ENCODE results near the gene FBXO36. TPM values are rescaled to one million over a fixed set of nuclear protein-coding genes. Genes with fewer than 3 reads are reported as not detected.

Gene FBXO36
- polyA plus RNA-seq, 4 donors, result 1.2 to 2.3 (median 1.6) TPM

DNA sequence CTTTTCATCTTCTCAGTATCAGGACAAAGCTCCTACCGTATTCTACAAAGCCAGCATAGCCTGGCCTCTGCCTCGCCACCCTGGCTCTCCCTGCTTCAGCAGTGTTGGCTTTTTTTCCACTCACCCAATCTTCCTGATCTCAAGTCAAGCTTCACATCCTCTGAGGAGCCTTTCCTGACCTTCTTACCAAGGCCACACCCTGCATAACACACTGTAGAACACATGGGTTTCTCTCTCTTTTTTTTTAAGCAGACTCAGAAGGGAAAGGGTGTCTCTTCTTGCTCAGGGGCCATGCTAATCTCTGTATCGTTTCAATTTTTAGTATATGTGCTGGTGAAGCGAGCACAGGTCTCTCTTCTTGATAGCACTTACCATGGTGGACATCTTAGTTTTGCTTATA is 15.2 kb downstream of the FBXO36 start:
- WGBS, 3 donors, result 90 to 93% (median 92%) methylated on average over 4 of the region's 4 CpGs
- Histone ChIP-seq H3K36me3 (ENCODE audit: control insufficient read depth in 3 of 3, insufficient read depth in 2 of 3, low read depth in 1 of 3, low read length in 3 of 3) (peaks cover 0 to 9% (median 0%) of the 10 kb centered on the region in 3 donors), H3K27me3 (ENCODE audit: control insufficient read depth in 3 of 3, insufficient read depth in 3 of 3, low read length in 3 of 3) (no peaks in the 10 kb centered on the region), H3K9me3 (ENCODE audit: control insufficient read depth in 2 of 2, insufficient read depth in 1 of 2, low read depth in 1 of 2, low read length in 1 of 2) (peaks cover 0 to 11% of the 10 kb centered on the region in 2 donors), H3K4me3 (ENCODE audit: low read depth in 1 of 3, low read length in 3 of 3) (no peak overlapping the region), H3K27ac (ENCODE audit: low read depth in 1 of 3, low read length in 2 of 3) (no peak overlapping the region), H3K4me1 (ENCODE audit: control insufficient read depth in 3 of 3, insufficient read depth in 2 of 3, low read depth in 1 of 3, low read length in 2 of 3) (no peaks in the 10 kb centered on the region)
- FAIRE-seq, result no peak
- no peak for DNase-seq

DNA sequence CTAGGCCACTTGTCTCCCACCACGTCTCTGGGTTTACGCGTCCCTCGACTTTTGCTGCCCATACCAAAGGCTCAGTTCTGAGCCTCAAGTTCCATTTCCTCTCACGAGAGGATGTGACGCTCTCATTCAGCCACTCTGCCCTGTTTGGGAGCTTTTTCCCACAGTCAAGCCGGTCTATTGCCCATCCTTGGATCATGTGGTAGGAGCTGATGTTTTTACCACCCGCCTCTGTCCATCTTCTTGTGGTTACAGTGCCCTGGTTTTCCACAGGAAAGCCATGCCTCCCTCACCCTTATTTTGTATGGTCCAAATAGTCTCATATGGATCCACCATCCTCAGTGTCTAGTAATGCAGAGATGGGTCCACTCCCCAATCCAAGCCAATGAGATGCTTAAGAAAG is 20.4 kb downstream of the FBXO36 start:
- WGBS, 3 donors, result 94 to 99% (median 95%) methylated on average over 8 of the region's 8 CpGs
- H3K27me3 ChIP-seq (ENCODE audit: control insufficient read depth in 3 of 3, insufficient read depth in 3 of 3, low read length in 3 of 3), result no peaks in the 10 kb centered on the region
- H3K4me1 ChIP-seq (ENCODE audit: control insufficient read depth in 3 of 3, insufficient read depth in 2 of 3, low read depth in 1 of 3, low read length in 2 of 3), result no peaks in the 10 kb centered on the region
- DNase-seq (no peak), FAIRE-seq (no peak)
- H3K9me3 ChIP-seq (ENCODE audit: control insufficient read depth in 2 of 2, insufficient read depth in 1 of 2, low read depth in 1 of 2, low read length in 1 of 2), result no peaks in the 10 kb centered on the region
- peaks cover 0 to 2% (median 0%) of the 10 kb centered on the region in 3 donors for H3K36me3 ChIP-seq (ENCODE audit: control insufficient read depth in 3 of 3, insufficient read depth in 2 of 3, low read depth in 1 of 3, low read length in 3 of 3)
- H3K4me3 ChIP-seq (ENCODE audit: low read depth in 1 of 3, low read length in 3 of 3), result no peak overlapping the region
- no peak overlapping the region for H3K27ac ChIP-seq (ENCODE audit: low read depth in 1 of 3, low read length in 2 of 3)

DNA sequence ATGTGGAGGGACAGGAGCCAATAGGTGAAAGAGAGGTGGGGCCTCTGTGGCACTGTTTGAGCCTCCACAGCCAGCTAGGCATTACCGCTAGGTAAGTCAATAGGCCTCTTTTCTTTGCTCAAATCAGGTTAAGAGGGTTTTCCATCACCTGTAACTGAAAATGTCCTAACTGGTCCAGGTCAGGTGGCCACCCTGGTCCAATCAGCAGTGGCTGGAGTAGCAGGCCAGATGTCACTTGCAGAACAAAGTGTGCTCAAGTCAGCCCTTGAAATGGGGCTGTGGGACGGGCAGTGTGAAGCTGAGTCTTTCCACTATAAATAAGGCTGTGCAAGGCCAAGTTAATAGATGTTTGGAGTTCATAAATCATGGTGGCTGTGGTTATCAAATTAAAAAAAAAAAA is 20.9 kb downstream of the FBXO36 start:
- 88 to 100% (median 93%) methylated on average over 2 of the region's 2 CpGs for WGBS, 3 donors
- no peak overlapping the region for H3K4me3 ChIP-seq (ENCODE audit: low read depth in 1 of 3, low read length in 3 of 3)
- no peaks in the 10 kb centered on the region for H3K4me1 ChIP-seq (ENCODE audit: control insufficient read depth in 3 of 3, insufficient read depth in 2 of 3, low read depth in 1 of 3, low read length in 2 of 3)
- no peak for FAIRE-seq
- H3K9me3 ChIP-seq (ENCODE audit: control insufficient read depth in 2 of 2, insufficient read depth in 1 of 2, low read depth in 1 of 2, low read length in 1 of 2), result no peaks in the 10 kb centered on the region
- H3K27ac ChIP-seq (ENCODE audit: low read depth in 1 of 3, low read length in 2 of 3), result no peak overlapping the region
- DNase-seq, result no peak
- peaks cover 0 to 2% (median 0%) of the 10 kb centered on the region in 3 donors for H3K36me3 ChIP-seq (ENCODE audit: control insufficient read depth in 3 of 3, insufficient read depth in 2 of 3, low read depth in 1 of 3, low read length in 3 of 3)
- no peaks in the 10 kb centered on the region for H3K27me3 ChIP-seq (ENCODE audit: control insufficient read depth in 3 of 3, insufficient read depth in 3 of 3, low read length in 3 of 3)

DNA sequence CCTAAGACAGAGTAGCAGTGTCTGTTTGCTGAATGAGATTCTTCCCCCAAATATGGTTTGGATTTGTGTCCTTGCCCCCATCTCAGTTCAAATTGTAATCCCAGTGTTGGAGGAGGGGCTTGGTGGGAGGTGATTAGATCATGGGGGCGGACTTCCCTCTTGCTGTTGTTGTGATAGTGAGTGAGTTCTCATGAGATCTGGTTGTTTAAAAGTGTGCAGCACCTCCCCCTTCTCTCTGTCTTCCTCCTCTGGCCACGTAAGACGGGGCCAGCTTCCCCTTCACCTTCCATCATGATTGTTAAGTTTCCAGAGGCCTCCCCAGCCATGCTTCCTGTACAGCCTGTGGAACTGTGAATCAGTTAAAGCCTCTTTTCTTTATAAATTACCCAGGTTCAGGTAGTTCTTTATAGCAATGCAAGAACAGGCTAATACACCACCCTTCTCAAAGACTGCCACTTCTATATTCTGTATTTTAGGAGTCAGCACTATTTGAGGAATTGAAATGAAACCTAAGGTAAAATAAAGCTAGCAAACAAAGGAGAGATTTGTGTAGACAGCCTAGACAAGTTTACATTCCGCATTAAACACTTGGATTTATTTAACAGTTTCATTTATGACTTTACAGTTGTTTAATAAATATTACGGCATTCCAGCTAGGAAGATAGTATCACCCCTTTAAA is 21.6 kb downstream of the FBXO36 start:
- DNase-seq (no peak), FAIRE-seq (no peak)
- Histone ChIP-seq H3K9me3 (ENCODE audit: control insufficient read depth in 2 of 2, insufficient read depth in 1 of 2, low read depth in 1 of 2, low read length in 1 of 2) (no peaks in the 10 kb centered on the region), H3K27ac (ENCODE audit: low read depth in 1 of 3, low read length in 2 of 3) (no peak overlapping the region), H3K36me3 (ENCODE audit: control insufficient read depth in 3 of 3, insufficient read depth in 2 of 3, low read depth in 1 of 3, low read length in 3 of 3) (peaks cover 0 to 2% (median 0%) of the 10 kb centered on the region in 3 donors), H3K4me3 (ENCODE audit: low read depth in 1 of 3, low read length in 3 of 3) (no peak overlapping the region), H3K27me3 (ENCODE audit: control insufficient read depth in 3 of 3, insufficient read depth in 3 of 3, low read length in 3 of 3) (no peaks in the 10 kb centered on the region), H3K4me1 (ENCODE audit: control insufficient read depth in 3 of 3, insufficient read depth in 2 of 3, low read depth in 1 of 3, low read length in 2 of 3) (no peaks in the 10 kb centered on the region)
- WGBS, 3 donors, result 59 to 95% (median 79%) methylated on average over 5 of the region's 5 CpGs

DNA sequence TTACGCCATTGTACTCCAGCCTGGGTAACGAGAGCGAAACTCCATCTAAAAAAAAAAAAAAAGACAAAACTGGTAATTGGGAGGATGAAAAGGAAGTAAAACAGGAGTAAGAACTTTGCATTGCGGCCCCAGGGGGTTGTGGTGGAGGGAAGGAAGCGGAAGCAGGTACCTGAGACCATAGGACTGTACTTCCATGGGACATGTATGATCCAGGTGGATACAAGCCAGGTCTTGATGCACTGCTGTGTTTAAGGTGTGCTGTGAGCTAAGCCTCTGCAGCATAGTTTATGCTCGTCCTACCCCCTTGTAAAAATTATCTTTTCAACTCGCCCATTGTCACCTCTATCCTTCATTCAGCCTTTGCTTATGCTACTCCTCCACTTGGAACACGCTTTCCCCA is 23.7 kb downstream of the FBXO36 start:
- Histone ChIP-seq H3K27me3 (ENCODE audit: control insufficient read depth in 3 of 3, insufficient read depth in 3 of 3, low read length in 3 of 3) (no peaks in the 10 kb centered on the region), H3K4me1 (ENCODE audit: control insufficient read depth in 3 of 3, insufficient read depth in 2 of 3, low read depth in 1 of 3, low read length in 2 of 3) (no peaks in the 10 kb centered on the region), H3K9me3 (ENCODE audit: control insufficient read depth in 2 of 2, insufficient read depth in 1 of 2, low read depth in 1 of 2, low read length in 1 of 2) (no peaks in the 10 kb centered on the region), H3K27ac (ENCODE audit: low read depth in 1 of 3, low read length in 2 of 3) (no peak overlapping the region), H3K36me3 (ENCODE audit: control insufficient read depth in 3 of 3, insufficient read depth in 2 of 3, low read depth in 1 of 3, low read length in 3 of 3) (no peaks in the 10 kb centered on the region), H3K4me3 (ENCODE audit: low read depth in 1 of 3, low read length in 3 of 3) (no peak overlapping the region)
- 92 to 99% (median 96%) methylated on average over 8 of the region's 8 CpGs for WGBS, 3 donors
- FAIRE-seq, result no peak
- no peak for DNase-seq

DNA sequence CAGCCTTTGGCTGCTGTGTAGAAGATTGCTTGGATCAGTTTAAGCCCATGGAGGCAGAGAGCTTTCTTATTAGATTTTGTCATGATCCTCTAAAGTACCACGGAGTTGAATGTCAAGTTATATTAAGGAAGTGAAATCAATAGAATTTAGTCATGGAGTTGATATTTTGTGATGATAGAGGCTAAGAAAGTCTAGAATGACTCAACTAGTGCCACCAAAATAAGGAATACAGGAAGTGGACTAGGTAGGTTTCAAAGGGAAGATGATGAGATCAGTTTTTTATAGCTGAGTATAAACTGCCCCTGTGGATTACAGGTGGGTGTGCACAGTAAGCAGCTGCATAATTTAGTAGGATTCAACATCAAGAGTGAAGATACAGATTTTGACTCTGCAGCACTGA is 25.2 kb downstream of the FBXO36 start:
- DNase-seq, result no peak
- Histone ChIP-seq H3K27ac (ENCODE audit: low read depth in 1 of 3, low read length in 2 of 3) (no peak overlapping the region), H3K4me3 (ENCODE audit: low read depth in 1 of 3, low read length in 3 of 3) (no peak overlapping the region), H3K9me3 (ENCODE audit: control insufficient read depth in 2 of 2, insufficient read depth in 1 of 2, low read depth in 1 of 2, low read length in 1 of 2) (no peaks in the 10 kb centered on the region), H3K36me3 (ENCODE audit: control insufficient read depth in 3 of 3, insufficient read depth in 2 of 3, low read depth in 1 of 3, low read length in 3 of 3) (no peaks in the 10 kb centered on the region), H3K4me1 (ENCODE audit: control insufficient read depth in 3 of 3, insufficient read depth in 2 of 3, low read depth in 1 of 3, low read length in 2 of 3) (no peaks in the 10 kb centered on the region), H3K27me3 (ENCODE audit: control insufficient read depth in 3 of 3, insufficient read depth in 3 of 3, low read length in 3 of 3) (no peaks in the 10 kb centered on the region)
- no peak for FAIRE-seq
- 63 to 80% (median 77%) methylated on average over 1 of the region's 1 CpG for WGBS, 3 donors

DNA sequence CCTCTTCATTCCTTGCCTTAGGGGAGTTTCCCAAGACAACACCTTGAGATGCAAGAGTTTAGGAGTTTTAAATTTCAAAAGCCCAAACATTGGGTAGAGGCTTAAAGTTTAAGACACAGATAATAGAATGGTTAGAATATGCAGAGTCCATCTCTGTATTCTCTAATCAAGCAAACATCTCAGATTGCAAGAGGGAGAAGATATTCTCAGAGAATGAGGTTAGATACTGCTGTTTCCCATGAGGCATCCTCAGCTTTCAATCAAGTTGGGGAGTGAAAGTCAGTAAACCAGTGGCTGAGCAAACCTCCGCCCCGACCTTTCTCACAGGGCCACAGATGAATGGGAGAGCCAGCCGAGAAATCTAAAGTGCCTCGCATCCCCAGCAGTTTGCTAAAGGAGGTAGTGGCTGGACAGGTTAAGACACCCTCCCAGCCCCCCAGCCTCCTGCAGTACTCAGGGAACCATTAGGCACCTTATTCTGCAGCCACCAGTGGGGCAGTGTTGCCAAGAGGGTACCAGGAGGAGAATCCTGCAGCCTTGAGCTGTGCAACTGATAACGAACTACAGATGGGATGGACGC is 30.0 kb downstream of the FBXO36 start:
- no peak overlapping the region for H3K4me3 ChIP-seq (ENCODE audit: low read depth in 1 of 3, low read length in 3 of 3)
- DNase-seq, result no peak
- no peak for FAIRE-seq
- H3K27me3 ChIP-seq (ENCODE audit: control insufficient read depth in 3 of 3, insufficient read depth in 3 of 3, low read length in 3 of 3), result no peaks in the 10 kb centered on the region
- H3K36me3 ChIP-seq (ENCODE audit: control insufficient read depth in 3 of 3, insufficient read depth in 2 of 3, low read depth in 1 of 3, low read length in 3 of 3), result no peaks in the 10 kb centered on the region
- no peak overlapping the region for H3K27ac ChIP-seq (ENCODE audit: low read depth in 1 of 3, low read length in 2 of 3)
- 91 to 98% (median 96%) methylated on average over 6 of the region's 6 CpGs for WGBS, 3 donors
- no peaks in the 10 kb centered on the region for H3K9me3 ChIP-seq (ENCODE audit: control insufficient read depth in 2 of 2, insufficient read depth in 1 of 2, low read depth in 1 of 2, low read length in 1 of 2)
- no peaks in the 10 kb centered on the region for H3K4me1 ChIP-seq (ENCODE audit: control insufficient read depth in 3 of 3, insufficient read depth in 2 of 3, low read depth in 1 of 3, low read length in 2 of 3)

DNA sequence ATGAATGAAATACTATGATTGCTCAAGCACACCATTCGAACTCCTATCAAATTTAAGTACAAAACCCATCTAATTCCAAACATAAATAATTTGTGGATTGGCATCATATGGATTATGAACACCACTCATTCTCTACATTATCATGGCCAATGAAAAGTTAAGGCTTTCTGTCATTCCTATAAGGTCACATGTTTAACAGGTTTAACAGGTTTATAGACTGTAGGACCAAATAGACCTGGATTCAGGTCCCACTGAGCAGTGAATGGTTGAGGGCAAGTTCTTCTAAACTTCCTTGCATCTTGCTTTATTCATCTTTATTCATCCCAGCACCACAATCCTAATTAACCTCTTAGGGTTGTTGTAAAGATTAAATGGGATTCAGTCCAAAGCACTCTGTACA is 33.4 kb downstream of the FBXO36 start:
- Histone ChIP-seq H3K4me3 (ENCODE audit: low read depth in 1 of 3, low read length in 3 of 3) (no peak overlapping the region), H3K9me3 (ENCODE audit: control insufficient read depth in 2 of 2, insufficient read depth in 1 of 2, low read depth in 1 of 2, low read length in 1 of 2) (no peaks in the 10 kb centered on the region), H3K27ac (ENCODE audit: low read depth in 1 of 3, low read length in 2 of 3) (no peak overlapping the region), H3K27me3 (ENCODE audit: control insufficient read depth in 3 of 3, insufficient read depth in 3 of 3, low read length in 3 of 3) (no peaks in the 10 kb centered on the region), H3K4me1 (ENCODE audit: control insufficient read depth in 3 of 3, insufficient read depth in 2 of 3, low read depth in 1 of 3, low read length in 2 of 3) (no peaks in the 10 kb centered on the region), H3K36me3 (ENCODE audit: control insufficient read depth in 3 of 3, insufficient read depth in 2 of 3, low read depth in 1 of 3, low read length in 3 of 3) (no peaks in the 10 kb centered on the region)
- FAIRE-seq (no peak), DNase-seq (no peak)
- 79 to 90% (median 89%) methylated on average over 1 of the region's 1 CpG for WGBS, 3 donors

DNA sequence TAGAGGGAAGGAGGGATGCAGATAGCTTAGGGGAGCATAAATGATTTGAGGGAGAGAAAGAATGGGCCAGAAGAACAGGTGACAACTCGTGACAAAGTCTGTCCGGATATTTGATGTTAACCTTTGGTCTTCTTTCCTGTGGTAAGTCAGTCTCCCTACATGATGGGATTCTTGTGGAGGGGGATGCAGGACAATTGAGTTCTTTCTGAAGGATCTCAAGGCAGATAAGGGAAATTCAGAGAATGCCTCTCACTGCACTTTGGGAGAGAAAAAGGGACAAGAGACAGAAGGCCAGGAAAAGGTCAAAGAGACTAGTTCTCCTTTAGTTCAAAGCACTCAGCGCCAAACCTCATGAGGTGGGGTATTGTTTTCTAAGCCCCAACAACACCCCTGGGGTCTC is 34.2 kb downstream of the FBXO36 start:
- no peak overlapping the region for H3K4me3 ChIP-seq (ENCODE audit: low read depth in 1 of 3, low read length in 3 of 3)
- H3K27me3 ChIP-seq (ENCODE audit: control insufficient read depth in 3 of 3, insufficient read depth in 3 of 3, low read length in 3 of 3), result no peaks in the 10 kb centered on the region
- no peak for FAIRE-seq
- H3K27ac ChIP-seq (ENCODE audit: low read depth in 1 of 3, low read length in 2 of 3), result no peak overlapping the region
- H3K9me3 ChIP-seq (ENCODE audit: control insufficient read depth in 2 of 2, insufficient read depth in 1 of 2, low read depth in 1 of 2, low read length in 1 of 2), result no peaks in the 10 kb centered on the region
- no peaks in the 10 kb centered on the region for H3K36me3 ChIP-seq (ENCODE audit: control insufficient read depth in 3 of 3, insufficient read depth in 2 of 3, low read depth in 1 of 3, low read length in 3 of 3)
- DNase-seq, result no peak
- no peaks in the 10 kb centered on the region for H3K4me1 ChIP-seq (ENCODE audit: control insufficient read depth in 3 of 3, insufficient read depth in 2 of 3, low read depth in 1 of 3, low read length in 2 of 3)
- 63 to 81% (median 77%) methylated on average over 3 of the region's 3 CpGs for WGBS, 3 donors
